Measurements from ENCODE around the gene TEX19.

Gene TEX19, protein sequence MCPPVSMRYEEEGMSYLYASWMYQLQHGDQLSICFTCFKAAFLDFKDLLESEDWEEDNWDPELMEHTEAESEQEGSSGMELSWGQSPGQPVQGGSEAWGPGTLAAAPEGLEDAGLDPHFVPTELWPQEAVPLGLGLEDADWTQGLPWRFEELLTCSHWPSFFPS

DNA sequence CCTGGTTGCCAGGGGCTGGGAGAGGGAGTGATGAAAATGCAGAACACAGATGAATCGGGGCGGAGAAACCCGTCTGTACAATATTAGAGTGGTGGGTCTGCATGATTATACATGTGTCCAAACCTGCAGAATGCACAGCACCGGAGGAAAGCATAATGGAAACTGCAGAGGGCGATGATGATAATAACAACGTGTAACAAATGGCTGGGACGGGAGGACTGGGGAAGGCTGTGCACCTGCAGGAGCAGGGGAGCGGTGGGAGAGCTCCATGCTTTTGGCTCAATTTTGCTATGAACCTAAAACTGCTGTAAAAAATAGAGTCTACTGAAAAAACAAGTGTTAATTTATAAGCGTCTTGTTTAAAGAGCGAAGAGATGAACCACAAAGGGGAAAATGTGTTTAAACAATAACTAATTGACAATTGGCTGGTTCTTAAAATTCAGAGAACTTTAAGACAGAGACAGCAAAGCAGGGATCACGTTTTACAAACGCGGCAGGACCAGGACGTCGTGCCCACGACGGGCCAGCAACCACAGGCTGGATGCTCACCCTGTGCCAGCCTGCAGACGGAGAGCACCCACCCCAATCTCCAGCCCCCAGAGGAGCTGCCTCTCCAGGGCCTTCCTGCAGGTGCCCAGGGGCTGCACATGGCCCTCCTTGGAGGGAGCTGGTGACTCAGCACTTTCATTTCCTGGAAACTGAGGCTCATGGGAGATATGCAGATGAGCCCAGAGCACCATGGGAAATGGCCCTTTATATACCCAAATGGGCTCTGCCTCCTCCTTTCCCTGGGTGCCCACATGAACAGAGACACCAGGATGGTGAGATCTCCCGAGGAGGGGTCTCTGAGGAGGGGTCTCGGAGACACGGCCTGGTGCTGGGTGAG, at the start of gene TEX19:
Gene TEX19, plus strand, starts transcription at position 783 of the 886 bp plus-strand sequence. CDS start 2,904 bp downstream, outside the sequence.
- peak; percentile 48 for DNase-seq

DNA sequence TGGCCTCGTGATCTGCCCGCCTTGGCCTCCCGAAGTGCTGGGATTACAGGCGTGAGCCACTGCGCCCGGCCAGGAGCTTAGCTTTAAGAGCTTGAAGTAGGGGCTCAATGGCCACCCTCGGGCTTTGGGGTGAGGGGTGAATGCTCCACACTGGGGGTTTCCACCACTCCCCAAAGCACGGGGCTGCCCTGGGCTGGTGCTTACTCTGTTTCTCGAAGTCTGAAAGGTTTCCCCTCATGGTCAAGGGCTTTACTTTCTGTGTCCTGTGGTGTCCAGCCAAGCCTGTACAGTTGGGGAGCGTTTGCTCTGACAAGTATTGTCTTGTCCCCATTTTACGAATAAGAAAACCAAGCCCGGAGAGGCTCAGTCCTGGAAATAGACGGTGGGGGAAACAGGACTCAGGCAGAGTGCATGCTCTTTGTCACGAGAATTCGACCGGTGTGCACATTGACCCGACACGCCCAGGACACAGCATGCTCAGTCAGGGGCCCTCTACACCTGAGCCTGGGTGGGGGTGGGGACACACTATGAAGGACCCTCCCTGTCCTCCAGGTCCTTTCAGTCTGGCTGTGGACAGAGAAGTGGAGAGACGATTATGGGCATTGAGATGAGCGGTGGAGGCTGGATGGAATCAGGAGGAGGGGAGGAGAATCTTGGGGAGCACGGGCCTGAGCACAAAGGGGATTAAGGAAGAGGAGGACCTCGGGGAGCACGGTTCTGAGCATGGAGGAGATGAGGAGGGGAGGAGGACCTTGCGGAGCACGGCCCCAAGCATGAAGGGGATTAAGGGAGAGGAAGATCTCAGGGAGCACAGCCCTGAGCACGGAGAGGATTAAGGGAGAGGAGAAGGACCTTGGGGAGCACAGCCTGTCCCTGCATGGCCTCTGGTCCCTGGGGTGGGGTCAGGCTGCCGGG, 49.1 kb upstream of the TEX19 start:
- DNase-seq = no peak

DNA sequence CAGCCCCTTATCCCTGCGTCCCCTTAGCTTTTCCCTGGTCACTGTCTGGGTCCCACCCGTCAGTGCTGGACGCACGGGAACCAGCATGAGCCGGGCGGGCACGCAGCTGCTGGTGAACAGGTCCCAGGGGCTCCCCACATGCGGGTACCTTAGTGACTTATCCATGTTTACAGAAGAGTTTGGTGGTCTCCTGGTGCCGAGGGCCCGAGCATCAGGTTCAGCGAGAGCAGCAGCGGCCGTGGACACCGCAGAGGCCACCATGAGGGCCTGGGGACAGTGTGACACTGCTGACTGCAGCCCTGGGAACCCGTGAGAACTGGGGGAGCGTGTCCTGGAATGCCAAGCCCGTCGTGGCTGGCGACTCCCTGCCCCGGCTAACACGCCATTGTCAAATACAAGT, 48.2 kb upstream of the TEX19 start:
- DNase-seq = no peak

DNA sequence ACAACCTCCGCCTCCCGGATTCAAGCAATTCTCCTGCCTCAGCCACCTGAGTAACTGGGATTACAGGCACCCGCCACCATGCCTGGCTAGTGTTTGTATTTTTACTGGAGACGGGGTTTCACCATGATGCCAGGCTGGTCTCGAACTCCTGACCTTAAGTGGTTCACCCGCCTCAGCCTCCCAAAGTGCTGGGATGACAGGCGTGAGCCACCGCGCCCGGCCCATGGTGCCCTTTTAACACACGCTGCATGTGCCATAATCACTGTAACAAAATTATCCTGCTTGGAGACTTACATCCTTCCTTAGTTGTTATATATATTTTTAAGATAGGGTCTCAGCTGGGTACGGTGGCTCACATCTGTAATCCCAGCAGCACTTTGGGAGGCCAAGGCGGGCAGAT, 47.1 kb upstream of the TEX19 start:
- no peak for DNase-seq

DNA sequence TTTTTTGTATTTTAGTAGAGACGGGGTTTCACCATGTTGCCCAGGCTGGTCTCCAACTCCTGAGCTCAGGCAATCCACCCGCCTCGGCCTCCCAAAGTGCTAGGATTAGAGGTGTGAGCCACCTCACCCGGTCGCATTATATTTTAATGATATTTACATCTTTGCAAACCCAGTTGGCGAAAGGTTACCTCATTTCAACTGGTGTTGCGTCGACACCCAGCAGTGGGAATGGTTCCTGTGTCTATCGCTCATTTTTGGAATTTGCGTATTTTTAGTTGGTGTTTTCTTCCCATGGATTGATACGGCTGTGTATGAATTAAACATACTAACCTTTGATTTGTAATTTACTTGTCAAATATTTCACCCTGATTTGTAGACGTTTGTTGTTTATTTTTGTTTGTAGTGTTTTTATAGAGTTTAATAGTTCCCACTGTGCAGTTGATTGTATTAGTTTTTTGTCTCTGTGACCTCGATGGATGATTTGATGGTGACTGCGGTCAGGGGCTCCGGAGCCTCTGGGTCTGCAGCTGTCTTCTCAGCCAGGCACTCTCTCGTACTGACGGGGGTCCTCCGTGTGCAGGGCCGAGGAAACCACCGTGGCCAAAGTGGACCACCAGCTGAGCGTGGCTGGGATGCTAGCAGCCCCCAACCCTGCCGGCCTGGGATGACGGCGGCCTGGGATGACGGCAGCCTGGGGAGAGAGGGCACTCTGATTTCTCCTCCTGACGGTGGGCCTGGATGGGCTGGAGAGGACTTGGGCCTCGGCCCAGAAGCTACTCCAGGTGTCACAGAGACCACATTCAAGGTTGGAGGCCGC, 45.6 kb upstream of the TEX19 start:
- no peak for DNase-seq

DNA sequence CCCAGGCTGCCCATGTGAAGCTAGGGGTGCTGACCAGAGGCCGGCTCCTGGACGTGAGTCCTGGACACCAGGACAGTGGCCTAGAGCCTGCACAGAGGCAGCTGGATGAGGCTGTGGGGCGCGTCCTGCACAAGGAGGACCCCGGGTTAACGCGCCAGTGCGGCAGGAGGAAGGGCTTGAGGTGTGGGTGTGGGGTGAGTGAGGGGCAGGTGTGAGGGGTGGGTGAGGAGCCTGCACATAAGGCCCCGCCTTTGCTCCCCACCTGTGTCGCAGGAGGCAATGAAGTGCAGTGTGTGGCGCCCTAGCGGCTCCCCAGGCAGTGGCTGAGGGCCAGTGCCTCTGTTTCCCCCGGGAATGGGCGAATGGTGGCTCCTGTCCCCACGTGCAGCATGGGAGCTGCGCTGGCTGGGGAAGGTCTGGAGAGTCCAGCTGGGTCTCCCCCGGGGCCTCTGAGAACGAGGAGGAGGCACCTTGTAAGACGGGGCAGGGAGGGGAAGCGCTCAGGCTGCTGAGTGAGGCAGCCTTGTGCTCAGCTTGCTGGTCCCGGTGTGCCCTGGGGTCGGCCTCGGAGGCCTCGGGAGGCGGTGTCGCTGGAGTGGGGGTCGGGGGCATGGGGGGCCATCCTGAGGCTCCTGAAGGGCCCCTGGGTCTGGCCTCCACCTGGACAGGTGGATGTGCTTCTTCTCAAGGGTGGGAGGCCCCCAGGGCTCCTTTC, 44.9 kb upstream of the TEX19 start:
- DNase-seq = no peak

DNA sequence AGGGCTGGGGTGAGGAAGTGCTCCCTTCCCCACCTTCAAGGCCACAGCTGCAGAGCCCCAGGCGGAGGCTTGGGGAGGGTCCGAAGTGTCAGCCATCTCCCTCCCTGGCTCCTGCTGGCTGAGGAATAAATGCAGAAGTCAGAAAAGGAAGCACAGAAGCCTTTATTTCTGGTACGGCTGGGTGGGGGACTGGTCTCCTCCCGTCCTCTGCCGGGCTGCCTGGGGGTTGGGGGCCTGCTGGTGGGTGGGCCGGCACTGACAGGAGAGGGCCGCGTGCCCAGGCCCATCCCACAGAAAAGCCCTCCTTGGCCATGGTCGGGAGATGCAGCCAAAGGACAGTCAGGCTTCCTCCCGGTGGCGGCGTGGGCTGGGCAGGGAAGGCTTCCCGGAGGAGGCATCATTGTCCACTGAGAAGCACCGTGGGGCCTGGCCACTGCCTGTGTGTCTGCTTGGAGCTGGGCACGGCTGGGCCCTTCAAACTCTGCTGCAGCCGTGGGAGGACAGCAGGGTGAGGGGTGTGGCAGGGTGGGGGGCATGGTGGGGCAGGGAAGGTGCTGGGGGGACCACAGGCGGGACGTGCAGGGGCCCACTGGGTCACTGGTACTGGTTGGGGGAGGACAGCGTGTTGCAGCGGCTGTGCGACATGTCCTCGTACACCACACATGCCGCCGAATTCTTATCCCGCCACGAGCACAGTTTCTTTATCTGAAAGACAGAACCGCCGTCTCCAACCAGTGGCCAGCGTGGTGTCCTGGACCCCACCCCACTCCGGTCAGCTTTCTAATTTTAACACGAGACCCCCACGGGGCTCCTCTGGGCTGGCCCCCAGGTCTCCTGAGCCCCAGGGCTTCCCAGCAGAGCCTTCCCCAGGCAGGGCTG, 44.1 kb upstream of the TEX19 start:
- DNase-seq = no peak

DNA sequence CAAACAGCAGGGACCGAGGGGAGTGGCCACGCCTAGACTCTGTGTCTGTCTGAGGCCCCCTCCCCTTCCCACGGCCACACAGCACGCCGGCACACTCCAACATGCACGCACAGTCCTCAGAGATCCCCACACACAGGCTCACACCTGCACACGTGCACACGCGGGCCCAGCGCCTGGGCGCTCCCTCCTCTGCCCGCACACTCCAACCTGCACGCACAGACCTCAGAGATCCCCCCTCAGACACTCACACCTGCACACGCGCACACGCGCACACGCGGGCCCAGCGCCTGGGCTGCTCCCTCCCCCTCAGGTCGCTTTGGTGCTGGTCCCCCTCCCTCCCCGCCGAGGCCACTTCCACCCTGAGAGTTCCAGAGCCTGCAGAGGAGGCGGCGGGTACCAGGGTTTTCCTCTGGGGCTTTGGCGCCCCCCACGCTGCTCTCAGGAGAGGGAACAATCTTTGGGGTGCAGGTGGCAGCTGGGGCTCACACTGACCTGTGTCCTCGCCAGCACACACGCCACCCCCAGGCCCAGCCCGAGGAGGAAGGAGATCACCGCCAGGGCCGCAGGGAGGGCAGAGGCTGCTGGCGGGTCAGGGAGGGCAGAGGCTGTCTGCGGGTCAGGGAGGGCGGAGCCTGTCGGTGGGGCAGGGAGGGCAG, 43.2 kb upstream of the TEX19 start:
- no peak for DNase-seq

DNA sequence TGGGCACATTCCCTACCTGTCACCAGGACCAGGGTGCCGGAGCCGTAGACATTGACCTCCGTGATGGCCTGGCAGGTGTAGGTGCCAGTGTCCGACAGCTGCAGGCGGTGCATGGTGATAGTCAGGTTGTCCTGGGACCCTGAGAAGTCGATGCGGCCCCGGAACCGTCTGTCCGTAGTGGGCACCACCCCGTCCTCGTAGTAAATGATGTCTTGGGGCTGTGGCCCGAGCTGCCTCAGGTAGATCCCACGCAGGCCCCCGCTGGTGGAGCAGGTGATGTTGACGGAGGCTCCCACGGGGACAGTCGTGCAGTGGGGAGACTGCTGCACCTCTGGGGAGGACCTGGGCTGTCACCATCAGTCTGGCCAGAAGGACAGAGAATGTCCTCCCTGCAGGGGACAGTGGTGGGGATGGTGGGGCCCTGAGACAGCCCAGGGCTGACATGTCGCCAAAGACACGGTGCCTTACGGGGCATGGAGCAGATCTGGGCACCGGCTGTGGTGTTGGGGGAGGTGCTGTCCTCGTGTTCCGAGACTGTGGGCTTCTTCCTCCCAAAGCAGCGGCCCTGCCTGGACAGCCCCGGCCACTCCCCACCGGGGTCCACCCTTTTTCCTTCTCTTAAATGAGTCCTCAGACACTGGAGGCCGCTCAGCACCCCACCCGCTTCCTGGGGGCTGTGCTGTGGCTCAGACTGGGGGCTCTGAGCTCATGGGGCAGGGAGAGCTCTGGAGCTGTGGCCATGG, 42.2 kb upstream of the TEX19 start:
- no peak for DNase-seq

DNA sequence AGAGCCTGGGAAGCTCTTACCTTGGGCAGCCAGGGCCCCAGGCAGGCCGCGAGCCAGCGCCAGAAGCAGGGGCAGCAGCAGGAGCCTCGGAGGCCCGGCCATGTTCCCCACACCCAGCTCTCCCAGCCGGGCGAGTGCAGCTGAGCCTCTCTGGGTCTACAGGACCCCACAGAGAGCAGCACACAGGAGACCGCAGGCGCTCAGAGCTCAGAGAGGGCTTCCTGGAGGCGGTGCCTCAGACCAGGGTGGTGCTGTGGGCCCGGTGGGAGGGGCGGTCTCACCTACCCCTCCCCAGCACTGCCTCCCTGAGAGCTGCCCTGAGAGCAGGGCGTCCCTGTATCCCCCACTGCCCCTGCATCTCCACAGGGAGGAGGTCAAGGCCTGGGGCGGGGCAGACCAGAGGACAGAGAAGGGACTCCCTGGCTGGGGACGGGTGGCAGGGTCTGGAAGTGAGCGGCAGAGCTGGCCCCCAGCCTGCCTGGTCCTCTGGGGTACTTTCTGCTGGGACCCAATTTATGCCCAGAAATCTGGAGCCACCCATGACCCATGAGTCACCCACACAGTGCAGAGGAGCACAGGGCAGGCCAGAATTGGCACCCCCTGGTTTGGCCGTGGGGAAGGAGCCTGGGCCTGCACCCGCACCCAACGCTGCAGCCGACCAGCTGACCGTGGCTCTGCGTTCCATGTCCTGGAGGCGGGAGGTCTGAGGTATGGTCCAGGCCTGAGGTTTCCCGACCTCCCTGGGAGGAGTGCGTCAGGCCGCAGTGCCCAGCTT, 41.5 kb upstream of the TEX19 start, which contains the start of gene CD7:
Gene CD7, minus strand, starts transcription at position 215 of the 775 bp plus-strand sequence. Its CDS starts 113 bp downstream, at position 102.
- no peak for DNase-seq

DNA sequence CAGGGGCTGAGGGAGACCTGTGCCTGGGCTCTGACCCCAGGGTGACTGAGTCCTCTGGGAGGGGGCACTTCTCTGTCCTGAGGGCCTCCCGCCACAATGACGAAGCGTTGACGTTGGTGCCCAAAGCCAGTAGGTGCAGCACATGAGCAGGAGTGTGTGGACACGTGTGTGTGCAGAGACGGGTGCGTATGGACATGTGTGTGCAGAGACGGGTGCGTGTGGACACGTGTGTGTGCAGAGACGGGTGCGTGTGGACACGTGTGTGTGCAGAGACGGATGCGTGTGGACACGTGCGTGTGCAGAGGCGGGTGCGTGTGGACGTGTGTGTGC, 40.9 kb upstream of the TEX19 start:
- DNase-seq = no peak

DNA sequence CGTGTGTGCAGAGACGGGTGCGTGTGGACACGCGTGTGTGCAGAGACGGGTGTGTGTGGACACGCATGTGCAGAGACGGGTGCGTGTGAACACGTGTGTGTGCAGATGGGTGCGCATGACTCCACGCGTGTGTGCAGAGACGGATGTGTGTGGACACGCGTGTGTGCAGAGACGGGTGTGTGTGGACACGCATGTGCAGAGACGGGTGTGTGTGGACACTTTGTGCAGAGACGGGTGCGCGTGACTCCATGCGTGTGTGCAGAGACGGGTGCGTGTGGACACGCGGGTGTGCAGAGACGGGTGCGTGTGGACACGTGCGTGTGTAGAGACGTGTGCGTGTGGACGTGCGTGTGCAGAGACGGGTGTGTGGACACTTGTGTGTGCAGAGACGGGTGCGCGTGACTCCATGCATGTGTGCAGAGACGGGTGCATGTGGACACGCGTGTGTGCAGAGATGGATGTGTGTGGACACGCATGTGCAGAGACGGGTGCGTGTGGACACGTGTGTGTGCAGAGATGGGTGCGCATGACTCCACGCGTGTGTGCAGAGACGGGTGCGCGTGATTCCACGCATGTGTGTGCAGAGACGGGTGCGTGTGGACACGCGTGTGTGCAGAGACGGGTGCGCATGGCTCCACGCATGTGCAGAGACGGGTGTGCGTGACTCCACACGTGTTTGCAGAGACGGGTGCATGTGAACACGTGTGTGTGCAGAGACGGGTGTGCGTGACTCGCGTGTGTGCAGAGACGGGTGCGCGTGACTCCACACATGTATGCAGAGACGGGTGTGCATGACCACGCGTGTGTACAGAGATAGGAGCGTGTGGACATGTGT, 40.1 kb upstream of the TEX19 start:
- DNase-seq = no peak

DNA sequence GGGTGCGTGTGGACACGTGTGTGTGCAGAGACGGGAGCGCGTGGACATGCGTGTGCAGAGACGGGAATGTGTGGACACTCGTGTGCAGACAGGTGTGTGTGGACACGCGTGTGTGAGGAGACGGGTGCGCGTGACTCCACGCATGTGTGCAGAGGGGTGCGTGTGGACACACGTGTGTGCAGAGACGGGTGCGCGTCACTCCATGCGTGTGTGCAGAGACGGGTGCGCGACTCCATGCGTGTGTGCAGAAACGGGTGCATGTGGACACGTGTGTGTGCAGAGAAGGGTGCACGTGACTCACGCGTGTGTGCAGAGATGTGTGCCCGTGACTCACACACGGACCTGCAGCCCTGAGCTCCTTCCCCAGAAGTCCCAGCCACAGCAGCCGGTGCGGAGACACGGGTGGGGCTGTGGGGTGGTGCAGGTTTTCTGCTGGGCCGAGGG, 39.4 kb upstream of the TEX19 start:
- DNase-seq = no peak

DNA sequence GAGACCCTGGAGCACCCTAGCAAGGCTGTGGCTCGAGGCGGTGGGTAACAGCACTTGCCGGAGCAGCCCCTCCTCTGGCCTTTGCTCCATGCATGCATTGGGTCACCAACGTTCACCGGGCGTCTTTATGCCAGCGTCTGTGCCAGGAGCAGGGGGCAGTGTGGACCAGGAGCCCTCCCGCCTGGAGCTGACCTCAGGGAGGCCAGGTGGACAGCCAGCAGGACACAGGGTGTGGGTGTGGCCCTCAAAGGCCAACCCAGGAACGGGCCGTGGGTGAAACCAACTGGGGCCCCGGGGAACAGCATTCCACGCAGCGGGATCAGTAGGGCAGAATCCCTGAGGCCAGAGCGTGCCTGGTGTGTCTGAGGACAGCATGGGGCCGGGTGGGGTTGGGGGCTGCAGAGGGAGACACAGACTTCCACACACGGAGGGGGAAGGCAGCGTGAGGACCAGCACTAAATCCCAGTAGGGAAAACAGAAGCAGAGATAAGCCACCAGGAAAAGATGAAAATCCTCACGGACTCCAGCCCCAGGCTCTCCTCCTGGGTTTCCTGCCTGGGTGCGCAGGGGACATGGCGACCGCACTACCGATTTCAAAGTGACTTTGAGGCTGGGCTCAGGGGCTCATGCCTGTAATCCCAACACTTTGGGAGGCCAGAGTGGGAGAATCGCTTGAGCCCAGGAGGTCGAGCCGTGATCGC, 38.8 kb upstream of the TEX19 start:
- DNase-seq = peak; percentile 26

DNA sequence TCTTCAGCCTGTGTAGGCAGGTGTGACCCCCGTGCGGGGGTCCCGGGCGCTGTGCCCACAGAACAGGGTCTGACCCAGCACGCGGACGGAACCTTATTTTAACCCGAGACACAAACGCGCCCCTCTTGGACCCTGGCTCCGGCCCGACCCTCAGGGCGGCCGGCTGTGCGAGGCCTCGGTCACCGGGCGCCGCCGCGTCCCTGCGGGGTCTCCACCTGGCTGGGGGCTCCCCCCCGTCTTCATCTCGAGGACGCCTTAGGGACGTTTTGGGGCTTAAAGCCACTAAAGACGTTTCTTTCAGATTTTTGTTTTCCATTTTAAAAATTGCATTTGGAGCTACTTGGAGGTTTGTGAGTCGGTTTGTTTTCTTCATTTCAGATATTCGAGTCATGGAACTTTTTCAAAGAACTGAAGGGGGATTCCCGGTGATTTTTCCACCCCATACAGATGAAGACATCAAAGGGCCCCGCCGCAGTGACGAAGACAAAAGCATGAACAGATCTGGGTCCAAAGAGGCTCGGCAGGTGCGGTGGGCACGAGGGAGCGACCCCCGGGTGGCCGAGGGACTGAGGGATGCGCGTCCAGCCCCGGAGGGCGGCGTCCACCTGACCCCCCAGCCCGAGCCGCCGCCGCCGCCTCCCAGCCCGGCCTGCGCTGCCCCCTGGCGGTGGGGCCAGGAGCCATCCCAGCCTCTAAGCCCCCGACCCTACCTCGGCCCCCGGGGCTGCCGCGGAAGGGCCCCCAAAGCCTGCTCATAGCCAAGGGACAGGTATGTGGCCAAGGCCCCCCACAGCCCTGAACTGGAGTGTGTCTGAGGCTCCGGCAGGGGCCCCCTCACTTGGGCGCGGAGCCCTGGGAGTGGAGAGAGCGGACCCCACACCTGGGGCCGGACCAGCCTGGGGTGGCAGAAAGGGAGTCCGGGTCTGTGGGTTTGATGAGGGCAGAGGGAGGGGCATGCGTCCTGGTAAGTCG, 37.8 kb upstream of the TEX19 start:
- peak; percentile 21 for DNase-seq
